HG02610 (cell line): Measurements from ENCODE around the gene PLEKHG1.

Experiments used
- ATAC-seq: cut with Tn5 transposase; IDR thresholded peaks from one replicate; pipeline ENCODE4 v1.9.1; 2021; ENCODE audit warnings: mild to moderate bottlenecking, moderate library complexity; ENCODE audit not compliant: unreplicated experiment

PLEKHG1 gene

DNA sequence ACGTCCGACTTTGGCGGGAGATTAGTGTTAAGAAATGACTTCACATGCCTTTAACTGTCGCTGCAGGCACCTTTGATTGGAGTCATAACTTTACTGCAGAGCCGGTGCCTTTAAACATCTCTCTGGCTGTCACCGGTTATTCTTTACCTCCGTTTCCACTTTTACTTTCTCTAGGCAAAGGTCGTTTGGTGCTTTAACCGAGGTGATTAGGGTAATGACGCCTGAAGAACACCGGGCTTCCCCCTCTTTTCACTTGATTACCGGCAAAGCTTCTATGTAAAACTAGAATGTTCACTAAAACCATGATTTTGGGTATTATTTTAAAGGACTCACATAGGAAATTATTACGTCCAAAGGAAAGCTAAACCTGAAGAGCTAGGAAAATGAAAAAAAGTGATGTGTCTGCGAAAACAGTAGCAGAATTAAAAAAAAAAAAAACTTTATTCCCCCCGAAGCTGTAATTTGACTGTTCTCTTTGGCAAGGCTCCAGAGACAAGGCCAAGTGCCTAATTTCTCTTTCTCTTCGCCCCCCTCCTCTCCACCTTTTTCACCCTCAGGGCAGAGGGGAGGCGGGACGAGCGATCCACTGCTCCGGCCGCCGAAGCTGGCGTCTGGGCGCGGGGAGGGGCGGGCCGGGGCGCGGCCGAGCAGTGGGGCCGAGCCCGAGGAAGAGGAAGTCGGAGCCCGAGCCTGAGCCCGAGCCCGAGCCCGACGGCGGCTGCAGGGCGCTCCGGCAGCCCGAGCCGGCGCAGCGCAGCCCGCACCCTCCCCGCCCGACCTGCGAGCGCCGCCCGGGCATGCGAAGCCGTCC is at the start of gene PLEKHG1:
TSS of gene PLEKHG1 (plus strand) at position 687 of the 811 bp plus-strand sequence. CDS start 133,797 bp downstream, outside the sequence.
- ATAC-seq = peak; percentile 81

DNA sequence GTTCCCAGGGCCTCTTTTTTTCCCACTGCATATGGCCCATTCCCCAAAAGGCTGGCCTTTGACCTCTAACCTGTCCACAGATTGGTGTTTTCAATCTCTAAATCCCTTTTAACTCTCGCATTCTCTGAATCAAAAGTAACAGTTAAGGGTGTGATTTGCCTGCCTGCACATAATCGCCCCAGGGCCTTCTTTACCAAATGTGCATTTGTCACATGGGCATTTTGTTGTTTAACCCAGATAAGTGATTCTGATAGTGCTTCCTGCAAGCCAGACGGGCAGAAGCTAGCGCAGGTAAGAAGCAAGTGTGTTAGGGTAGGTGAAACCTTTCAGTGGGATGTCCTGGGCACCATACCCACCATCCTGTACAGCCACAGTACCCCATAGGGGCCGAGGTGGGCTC is 49.4 kb upstream of the PLEKHG1 start:
- no peak for ATAC-seq

DNA sequence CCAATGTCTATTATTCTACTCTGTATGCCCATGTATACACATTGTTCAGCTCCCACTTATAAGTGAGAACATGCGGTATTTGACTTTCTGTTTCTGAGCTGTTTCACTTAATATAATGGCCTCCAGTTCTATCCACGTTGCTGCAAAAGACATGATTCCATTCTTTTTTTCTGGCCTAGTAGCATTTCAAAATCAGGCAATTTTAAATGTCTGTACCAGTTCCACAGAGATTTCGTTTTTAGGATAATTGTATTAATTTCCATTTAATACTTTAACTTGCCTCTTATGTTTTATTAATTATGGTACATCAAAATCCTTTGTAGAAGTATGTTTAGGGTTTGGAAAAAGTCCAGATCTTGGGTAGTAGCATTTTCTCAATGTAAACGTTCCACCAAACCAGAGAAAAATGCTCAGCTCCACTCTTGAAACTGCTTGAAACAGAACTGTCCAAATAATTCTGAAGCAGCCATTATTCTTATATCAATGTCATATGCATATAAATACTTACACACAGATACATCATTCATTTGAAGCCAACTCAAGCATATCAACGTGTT is 42.6 kb upstream of the PLEKHG1 start:
- ATAC-seq = no peak

DNA sequence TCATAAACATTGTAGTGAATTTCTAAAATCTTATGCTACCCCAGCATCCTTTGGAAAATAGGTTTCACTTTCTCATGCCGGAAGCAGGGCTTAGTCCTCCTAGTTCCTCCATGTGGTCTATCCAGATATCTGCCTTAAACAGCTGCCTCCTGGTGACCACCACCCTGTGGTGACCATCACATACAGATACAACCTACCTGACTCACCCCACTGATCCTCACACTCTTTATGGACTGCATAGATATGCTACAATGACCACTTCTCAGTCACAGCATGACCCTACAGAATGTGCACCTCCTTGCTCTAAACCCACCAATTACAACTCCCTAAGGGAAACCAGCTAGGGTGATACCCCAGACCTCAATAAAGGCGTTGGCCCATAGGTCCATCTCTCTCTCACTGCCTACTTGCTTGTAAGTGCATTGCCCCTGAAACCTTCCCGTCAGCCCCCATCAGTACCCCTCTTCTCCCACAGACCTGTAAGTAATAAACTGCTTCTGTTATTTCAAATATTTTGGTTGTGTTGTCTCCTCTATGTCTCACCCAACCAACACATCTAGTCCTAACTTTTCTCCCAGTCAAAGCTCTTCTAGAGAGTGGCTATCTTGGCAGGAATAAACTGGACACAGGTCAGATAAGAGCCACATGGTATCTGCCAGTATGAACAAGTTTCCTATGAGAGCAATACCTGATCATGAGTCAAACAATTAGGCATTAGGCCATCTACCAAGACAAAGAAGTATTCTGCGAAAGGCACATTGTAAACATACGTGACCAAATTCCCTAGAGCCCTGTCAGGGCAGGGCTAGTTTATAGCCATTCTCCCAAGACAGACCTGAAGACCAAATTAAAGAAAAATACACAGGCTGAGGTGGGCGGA is 39.4 kb upstream of the PLEKHG1 start:
- no peak for ATAC-seq

DNA sequence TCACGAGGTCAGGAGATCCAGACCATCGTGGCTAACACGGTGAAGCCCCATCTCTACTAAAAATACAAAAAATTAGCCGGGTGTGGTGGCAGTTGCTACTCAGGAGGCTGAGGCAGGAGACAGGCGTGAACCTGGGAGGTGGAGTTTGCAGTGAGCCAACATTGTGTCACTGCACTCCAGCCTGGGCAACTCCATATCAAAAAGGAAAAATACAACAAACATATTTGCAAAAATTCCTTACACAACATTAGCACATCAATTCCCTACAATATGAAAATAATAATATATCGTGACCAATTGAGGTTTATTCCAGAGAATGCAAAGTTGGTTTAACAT is 38.8 kb upstream of the PLEKHG1 start:
- no peak for ATAC-seq

DNA sequence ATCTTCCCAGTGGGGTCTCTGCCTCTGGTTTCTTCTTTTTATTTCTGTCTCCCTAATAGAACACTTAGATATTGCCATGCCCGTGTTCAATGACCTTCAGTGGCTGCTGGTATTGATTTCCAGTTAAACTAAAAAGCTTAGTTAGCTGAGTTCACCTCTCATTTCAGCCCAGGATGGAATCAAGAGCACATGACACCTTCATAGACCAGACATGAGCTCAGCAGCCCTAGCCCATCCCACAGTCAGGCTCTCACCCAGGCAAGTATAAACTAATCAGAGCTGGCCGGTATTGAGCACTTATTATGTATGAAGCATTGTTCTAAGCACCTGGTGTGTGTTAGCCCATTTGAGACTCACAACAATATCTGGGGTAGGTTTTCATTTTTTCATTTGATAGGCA is 33.7 kb upstream of the PLEKHG1 start:
- no peak for ATAC-seq

DNA sequence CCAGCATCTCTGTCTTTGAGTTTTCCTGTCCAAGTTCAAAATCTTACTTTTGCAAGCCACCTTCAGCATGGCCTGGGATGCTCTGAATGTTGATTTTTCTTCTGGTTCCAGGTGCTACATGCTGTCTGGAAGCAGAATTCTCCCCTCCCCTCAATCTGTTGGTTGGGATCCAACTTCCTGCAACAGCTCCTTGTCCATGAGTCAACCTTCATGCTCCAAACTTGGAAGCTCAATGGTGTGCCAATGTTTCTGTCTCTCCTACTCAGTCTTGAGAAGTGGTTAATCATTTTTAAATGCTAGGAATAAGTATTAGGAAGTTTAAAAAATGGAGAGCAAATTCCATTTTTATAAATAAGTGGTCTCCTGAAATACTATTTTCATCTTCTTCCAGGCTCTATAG is 33.2 kb upstream of the PLEKHG1 start:
- ATAC-seq = no peak

DNA sequence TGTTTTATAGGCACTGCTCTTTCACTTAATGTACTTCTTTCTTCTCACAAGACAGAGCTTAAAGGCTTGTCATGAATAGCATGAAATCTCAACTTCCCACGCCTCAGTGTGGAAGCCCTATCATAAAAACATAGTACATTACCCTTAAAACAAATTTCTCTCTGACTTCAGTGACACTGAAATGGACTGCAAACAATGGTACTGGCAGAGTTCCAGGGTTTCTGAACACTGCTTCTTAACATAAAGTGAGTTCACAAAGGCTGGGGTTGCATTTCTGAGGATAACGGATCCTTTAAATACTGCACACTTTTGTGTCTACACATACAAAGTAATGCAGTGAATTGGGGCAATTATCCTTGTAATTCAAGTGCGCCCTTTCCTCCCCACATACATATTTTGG is 32.3 kb upstream of the PLEKHG1 start:
- ATAC-seq = no peak

DNA sequence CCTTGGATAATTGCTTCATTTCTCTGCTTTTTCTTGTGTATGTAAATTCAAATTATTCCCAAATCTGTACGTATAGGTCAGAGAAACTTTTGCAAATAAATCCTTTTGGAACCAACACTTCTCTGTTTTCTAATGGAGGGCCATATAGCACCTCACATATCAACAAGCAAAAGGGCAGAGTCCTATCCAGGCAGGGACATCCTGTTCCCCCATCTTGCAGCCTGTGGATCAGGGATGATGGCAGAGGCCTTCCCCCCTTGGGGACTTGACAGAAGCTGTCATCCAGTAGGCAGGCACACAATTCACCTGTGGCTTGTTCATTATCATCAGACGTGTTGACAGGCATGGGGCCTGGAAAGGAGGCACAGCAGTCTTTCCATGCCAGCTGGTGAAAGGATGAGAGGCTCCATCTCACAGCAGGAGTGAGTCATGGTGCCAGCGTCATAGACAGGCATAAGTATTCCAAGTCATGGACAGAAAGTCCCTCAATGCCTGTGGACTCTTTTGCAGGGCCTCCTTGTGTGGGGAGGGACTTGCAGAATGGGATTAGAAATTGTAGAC is 31.8 kb upstream of the PLEKHG1 start:
- ATAC-seq = no peak

DNA sequence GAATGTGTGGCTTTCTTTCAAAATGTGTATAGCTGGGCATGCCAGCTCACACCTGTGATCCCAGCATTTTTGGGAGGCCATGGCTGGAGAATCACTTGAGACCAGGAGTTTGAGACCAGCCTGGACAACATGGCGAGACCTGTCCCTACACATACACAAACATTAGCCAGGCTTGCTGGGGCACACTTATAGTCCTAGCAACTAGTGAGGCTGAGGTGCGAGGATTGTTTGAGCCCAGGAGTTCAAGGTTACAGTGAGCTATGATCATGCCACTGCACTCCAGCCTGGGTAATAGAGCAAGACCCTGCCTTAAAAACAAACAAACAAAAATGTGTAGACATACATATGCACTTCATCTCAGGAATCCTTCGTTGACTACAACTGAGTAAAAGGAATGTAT is 31.1 kb upstream of the PLEKHG1 start:
- ATAC-seq = no peak

DNA sequence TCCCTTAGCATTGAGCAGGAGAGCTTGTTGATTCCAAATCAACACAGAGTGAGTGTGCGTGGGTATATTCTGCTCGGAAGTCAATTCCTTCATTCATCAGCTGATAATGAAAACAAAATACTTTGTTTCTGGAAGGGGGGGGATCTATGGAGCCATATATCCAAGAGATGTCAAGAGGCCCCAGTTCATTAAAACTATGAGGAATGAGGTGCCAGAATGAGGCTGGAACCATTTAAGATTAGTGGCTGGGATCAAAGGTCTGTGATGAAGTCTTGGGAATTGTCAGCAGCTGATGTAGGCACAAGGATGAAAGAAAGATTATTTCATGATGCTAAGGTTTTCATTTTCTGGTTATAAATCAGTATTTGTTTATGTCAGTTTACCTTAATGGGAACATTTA is 30.5 kb upstream of the PLEKHG1 start:
- ATAC-seq = no peak

DNA sequence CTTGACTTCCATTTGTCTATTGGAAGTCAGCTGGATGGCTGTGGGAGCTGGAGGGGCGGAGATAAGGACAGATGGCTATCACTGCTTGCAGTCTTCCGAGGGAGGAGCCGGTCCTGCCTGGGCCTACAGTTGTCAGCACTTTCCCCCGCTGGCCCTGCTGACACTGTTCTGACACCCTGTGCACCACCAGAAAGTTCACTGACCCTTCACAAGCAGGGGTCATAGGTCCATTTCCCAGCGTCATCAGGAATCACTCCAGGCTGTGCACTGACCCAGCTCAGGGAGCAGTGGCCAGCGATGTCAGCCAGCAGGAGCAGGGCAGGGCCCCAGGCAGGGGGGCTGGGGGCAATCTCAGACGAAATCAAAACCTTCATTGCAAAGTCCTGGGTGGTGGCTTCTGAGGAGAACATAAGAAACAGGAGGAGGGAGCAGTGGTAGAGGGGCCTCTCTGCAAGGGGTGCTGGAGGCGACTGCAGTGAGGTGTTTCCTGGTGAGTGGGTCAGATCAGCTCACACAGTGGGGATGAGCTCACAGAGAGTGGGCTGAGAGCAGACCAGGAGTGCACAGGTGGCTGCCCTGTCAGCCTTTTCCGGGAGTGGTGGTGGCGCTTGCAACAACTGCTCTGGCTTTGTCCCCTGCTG is 26.5 kb upstream of the PLEKHG1 start:
- ATAC-seq = no peak

DNA sequence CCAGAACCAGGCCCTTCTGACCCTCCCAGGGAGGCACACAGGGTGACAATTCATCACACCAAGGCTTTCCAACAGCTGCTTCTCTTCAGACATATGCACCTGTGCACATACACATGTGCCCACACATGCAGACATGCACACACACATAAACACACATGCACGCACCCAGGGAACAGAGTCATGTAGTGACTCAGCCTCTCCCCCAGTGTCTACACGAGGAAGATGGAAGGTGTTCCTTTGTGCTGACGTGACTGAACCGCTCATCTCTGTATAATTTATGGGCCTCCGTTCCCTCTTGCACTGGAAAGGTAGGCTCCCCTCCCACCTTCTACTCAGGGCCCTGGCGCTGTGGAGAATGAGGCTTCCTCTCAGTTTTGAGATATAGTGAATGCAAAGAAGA is 23.8 kb upstream of the PLEKHG1 start:
- ATAC-seq = no peak

DNA sequence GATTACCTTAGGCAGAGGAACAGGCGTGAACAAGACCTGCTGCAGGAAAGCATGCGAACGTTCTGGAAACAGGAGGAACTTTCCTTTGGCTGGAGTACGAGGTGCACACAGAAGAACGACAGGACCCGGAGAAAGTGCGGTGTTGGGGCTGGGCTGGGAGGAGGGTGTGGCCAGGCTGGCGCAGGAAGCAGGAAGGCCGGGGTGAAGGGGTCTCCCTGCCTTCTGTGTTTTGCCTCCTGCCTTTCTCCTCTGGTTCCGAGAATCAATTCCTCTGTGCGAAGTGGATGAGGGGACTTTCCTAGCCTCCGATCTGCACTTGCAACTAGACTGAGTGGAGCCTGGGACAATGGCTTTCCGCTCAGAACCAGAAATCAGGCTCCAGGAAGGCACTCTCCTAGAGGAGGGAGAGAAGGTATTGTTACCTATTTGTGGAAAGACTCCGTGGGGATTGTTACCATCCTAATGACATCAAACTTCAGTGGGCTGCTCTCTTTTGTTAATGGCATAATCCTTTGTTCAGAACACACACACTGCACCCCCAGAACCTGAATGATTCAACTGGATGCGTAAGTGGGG is 22.9 kb upstream of the PLEKHG1 start:
- no peak for ATAC-seq

DNA sequence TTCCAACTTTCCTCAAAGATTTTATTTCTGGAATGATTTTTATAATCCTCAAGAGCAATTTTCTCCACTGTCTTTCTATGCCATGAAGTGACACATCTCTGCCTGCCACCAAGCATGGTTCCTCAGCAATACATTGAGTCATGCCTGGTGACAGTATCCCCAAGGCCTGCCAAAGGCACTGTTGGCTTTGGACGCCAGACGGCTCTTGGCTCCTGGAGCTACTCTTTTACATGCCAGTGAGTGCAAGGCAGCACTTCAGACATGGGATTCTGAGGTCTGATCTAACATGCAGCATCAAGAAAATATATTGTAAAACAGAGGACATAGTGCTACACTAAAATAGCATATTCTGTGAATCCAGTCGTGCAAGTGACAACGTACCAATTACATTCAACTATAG is 20.1 kb upstream of the PLEKHG1 start:
- no peak for ATAC-seq

DNA sequence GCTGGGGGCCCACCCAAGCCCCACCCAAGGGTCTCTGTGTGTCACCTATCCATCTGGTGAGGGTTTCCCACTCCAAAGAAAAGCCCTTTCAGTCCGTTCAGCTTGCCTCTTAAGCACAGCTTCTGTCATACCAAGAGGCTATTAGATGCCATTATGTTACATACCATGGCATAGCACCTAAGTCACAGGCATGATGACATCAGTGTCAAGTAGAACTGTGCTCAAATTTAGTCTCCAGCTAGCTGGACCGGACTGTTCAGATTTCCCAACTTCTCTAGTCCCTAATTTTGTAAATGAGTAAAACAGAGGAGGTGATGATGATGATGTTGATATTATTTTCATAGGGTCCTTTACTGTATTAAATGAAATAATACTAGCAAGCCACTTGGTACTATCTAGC is 19.2 kb upstream of the PLEKHG1 start:
- no peak for ATAC-seq

DNA sequence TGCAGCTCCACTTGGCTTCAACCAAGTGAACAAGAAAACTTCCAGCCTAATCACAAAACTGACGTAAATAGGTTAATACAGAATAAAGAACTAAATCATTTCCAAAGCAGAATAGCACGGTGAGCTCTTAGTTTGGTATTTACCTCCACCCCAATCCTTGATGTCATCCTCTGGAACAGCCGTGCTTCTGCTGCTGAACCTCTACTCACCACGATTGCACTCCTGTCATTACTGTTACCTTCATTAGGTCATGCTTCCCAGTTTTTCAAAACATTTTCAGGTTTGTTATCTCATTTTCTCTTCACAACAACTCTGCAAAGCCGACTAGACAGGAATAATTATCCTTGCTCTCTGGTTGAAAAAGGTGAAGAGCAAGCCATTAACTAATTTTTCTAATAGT is 15.6 kb upstream of the PLEKHG1 start:
- no peak for ATAC-seq

DNA sequence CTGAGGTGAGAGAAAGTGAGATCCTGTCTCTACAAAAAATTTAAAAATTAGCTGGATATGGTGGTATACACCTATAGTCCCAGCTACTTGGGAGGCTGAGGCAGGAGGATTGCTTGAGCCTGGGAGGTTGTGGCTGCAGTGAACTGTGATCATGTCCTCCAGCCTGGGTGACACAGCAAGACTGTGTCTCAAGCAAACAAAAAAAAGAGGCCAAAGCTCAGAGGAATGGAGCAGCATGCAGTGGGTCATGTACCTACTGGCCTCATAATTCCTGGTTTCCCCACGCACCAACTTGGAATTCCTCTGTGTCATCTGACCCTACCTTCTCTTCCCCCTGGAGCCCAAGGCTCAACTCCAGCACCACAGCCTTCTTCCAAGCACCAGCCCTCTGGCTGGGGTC is 15.1 kb upstream of the PLEKHG1 start:
- no peak for ATAC-seq

DNA sequence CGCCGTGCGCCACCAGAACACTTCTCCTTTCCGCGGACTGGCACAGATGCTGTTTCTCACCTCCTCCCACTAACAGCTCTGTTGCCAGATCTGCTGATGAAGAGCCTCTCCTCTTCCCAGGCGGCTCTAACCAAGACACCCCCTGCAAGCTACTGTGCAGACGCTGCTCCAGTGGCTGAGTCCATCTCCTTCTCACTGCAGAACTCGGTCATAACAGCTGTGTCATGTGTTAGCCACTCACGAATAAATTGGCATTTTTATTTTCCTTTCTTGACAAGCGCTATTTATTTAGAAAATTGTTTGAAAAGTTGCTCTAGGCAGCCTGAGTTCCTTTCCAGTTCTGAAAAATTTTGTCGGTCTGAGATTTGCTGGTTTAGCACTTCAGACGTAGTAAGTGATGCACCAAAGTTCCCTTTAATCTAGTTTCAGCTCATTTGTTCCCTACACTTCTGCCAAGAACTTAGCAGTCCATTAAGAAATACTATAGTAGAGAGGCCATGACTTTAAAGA is 12.8 kb upstream of the PLEKHG1 start:
- no peak for ATAC-seq

DNA sequence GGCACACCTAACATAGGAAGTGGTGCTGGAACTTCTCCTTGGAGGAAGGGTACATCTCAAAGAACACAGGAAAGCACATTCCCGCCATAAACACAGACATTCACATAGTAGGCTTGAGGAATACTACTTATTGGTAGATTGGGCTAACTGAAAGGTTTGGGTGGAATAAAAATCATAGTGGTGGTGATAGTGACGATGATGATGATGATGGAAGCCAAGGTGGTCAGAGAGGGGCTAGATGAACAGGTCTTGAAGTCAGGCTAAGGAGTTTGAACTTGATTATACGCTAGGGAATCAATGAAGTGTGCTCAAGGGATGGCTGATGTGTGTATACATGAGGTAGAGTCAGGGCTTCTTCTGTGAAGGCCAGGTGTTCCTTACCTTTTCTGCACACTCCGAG is 12.0 kb upstream of the PLEKHG1 start:
- no peak for ATAC-seq
